PC-3 (cell line): Measurements from ENCODE around the gene GOLT1A. TPM values are rescaled to one million over a fixed set of nuclear protein-coding genes. Genes with fewer than 3 reads are reported as not detected.

Experiments
- ATAC-seq: fragments of 200-7000 bp; cut with Tn5 transposase; 2 replicates; pipeline ENCODE4 v1.9.1; 2020; ENCODE audit warnings: mild to moderate bottlenecking, moderate library complexity
- BruUV-seq: library from RNA; stranded (reverse); fragments of 400-500 nt; replicated peaks from 2 replicates; lab custom pipeline; 2021; lab: Mats Ljungman, UMichigan
- CTCF ChIA-PET: fragments of 300-600 bp; sonication (Branson Sonifier 250); formaldehyde crosslinking; loops from one replicate; lab custom pipeline; 2022; ENCODE audit warnings: antibody characterized with exemption; lab: Charles Lee
- POLR2A ChIA-PET: fragments of 300-600 bp; sonication (Branson Sonifier 250); formaldehyde crosslinking; loops from one replicate; lab custom pipeline; 2022; ENCODE audit warnings: antibody characterized with exemption; ENCODE audit not compliant: unreplicated experiment; lab: Charles Lee
- DNase-seq: peaks from one replicate; pipeline ENCODE4 v3.0.0-alpha.2; 2015
- H2AFZ ChIP-seq: fragments of 300-600 bp; sonication (generic); 2 replicates; pipeline ENCODE4 v1.6.0; 2016; ENCODE audit warnings: antibody characterized with exemption, low read length
- H3F3A ChIP-seq: fragments of 300-600 bp; sonication (generic); one replicate; pipeline ENCODE4 v1.6.0; 2017; ENCODE audit warnings: antibody characterized with exemption, low read length, control low read depth, mild to moderate bottlenecking; ENCODE audit not compliant: unreplicated experiment
- H3K27ac ChIP-seq: fragments of 300-600 bp; sonication (generic); 2 replicates; pipeline ENCODE4 v1.5.1; 2016; ENCODE audit warnings: mild to moderate bottlenecking, low read length
- H3K27me3 ChIP-seq: fragments of 300-600 bp; sonication (generic); 2 replicates; pipeline ENCODE4 v1.6.1; 2016; ENCODE audit warnings: low read length, mixed read lengths
- H3K36me3 ChIP-seq: fragments of 300-600 bp; sonication (generic); 2 replicates; pipeline ENCODE4 v1.6.1; 2016; ENCODE audit warnings: low read depth, mixed run types, low read length, mixed read lengths
- H3K4me1 ChIP-seq: fragments of 300-600 bp; sonication (generic); 2 replicates; pipeline ENCODE4 v1.5.1; 2016; ENCODE audit warnings: low read length; ENCODE audit not compliant: insufficient read depth
- H3K4me2 ChIP-seq: fragments of 300-600 bp; sonication (generic); 2 replicates; pipeline ENCODE4 v1.6.0; 2016; ENCODE audit warnings: low read length
- H3K4me3 ChIP-seq: fragments of 300-600 bp; sonication (generic); 2 replicates; pipeline ENCODE4 v1.5.1; 2016; ENCODE audit warnings: mild to moderate bottlenecking, low read length, mixed read lengths
- H3K79me2 ChIP-seq: fragments of 300-600 bp; sonication (generic); 2 replicates; pipeline ENCODE4 v1.6.1; 2017; ENCODE audit warnings: low read length, mixed read lengths
- H3K9ac ChIP-seq: fragments of 300-600 bp; sonication (generic); 2 replicates; pipeline ENCODE4 v1.6.0; 2016; ENCODE audit warnings: mild to moderate bottlenecking, low read length
- H3K9me2 ChIP-seq: fragments of 300-600 bp; sonication (generic); replicated peaks from 2 replicates; pipeline ENCODE4 v1.6.1; 2016; ENCODE audit warnings: mixed run types, low read length, mixed read lengths
- H3K9me3 ChIP-seq: fragments of 300-600 bp; sonication (generic); 2 replicates; pipeline ENCODE4 v1.6.1; 2016; ENCODE audit warnings: low read length, mixed read lengths
- H4K20me1 ChIP-seq: fragments of 300-600 bp; sonication (generic); 2 replicates; pipeline ENCODE4 v1.6.1; 2016; ENCODE audit warnings: low read length, mixed read lengths
- CTCF ChIP-seq: fragments of 300-600 bp; sonication (generic); conservative IDR thresholded peaks from 2 replicates; pipeline ENCODE4 v1.5.1; 2017; ENCODE audit warnings: antibody characterized with exemption, low read depth, mild to moderate bottlenecking, low read length
- EZH2 ChIP-seq: fragments of 300-600 bp; sonication (generic); IDR thresholded peaks from one replicate; pipeline ENCODE4 v1.6.1; 2017; ENCODE audit warnings: antibody characterized with exemption, mild to moderate bottlenecking, low read length; ENCODE audit not compliant: unreplicated experiment
- EZH2phosphoT487 ChIP-seq: fragments of 300-600 bp; sonication (generic); IDR thresholded peaks from 2 replicates; pipeline ENCODE4 v1.6.1; 2018; ENCODE audit warnings: mild to moderate bottlenecking, antibody characterized with exemption, low read length, borderline replicate concordance
- intact Hi-C: fragments of 100-400 bp; cut with micrococcal nuclease; formaldehyde crosslinking; loops from 2 replicates; pipeline ENCODE4 v1.9.0; 2023
- total RNA-seq: library from RNA; depleted of rRNA; stranded (reverse); fragments of >200 nt; gene quantifications from 2 replicates; pipeline ENCODE4 v1.2.3, GENCODE V29; 2014

The GOLT1A gene
- total RNA-seq, 1 experiment from 2014 or later: 13.3 TPM

- H3K9ac ChIP-seq: no peak overlapping the region
- H2AFZ ChIP-seq: peak overlapping the region; percentile 39
- peak overlapping the region; percentile 6 for H3K4me2 ChIP-seq
- TF ChIP-seq EZH2 (no peak), CTCF (no peak), EZH2phosphoT487 (no peak)
- no peaks in the 10 kb centered on the region for H3K27me3 ChIP-seq
- ChIA-PET CTCF (interaction anchor here (0.5 to 2.6 kb wide), 14 partner anchors 10 to 327 kb away, joined by 3 to 70 read pairs (median 6); partner anchors contain the start of genes ETNK2, GOLT1A and SNRPE), POLR2A (no interaction called here)
- no peaks in the 10 kb centered on the region for H4K20me1 ChIP-seq
- H3K4me1 ChIP-seq: peaks cover 16% of the 10 kb centered on the region
- H3K79me2 ChIP-seq: no peaks in the 10 kb centered on the region
- intact Hi-C loops: loop anchor here (1.0 kb wide), 5 partner anchors 36 to 301 kb away; partner anchors contain the start of gene SNRPE
- no peaks in the 10 kb centered on the region for H3K36me3 ChIP-seq
- BruUV-seq: no TSS peak
- no peaks in the 10 kb centered on the region for H3F3A ChIP-seq
- no peaks in the 10 kb centered on the region for H3K9me3 ChIP-seq
- H3K9me2 ChIP-seq: no peaks in the 10 kb centered on the region
- DNase-seq (peak; percentile 42), ATAC-seq (no peak)
- no peak overlapping the region for H3K27ac ChIP-seq
- no peak overlapping the region for H3K4me3 ChIP-seq
Observed at GRCh38 chr1:204161609-204162493, 51.9 kb downstream of the GOLT1A start.

GRCh38 chr1:204157962-204158361 is 55.8 kb downstream of the GOLT1A start:
- Histone ChIP-seq H3K9me3 (no peaks in the 10 kb centered on the region), H4K20me1 (no peaks in the 10 kb centered on the region), H3K4me2 (no peak overlapping the region), H3F3A (no peaks in the 10 kb centered on the region), H3K4me1 (peaks cover 16% of the 10 kb centered on the region), H3K4me3 (no peak overlapping the region), H3K36me3 (no peaks in the 10 kb centered on the region), H3K79me2 (no peaks in the 10 kb centered on the region), H3K9me2 (no peaks in the 10 kb centered on the region), H3K27me3 (no peaks in the 10 kb centered on the region), H2AFZ (no peak overlapping the region), H3K9ac (no peak overlapping the region), H3K27ac (no peak overlapping the region)
- ChIA-PET CTCF (interaction anchor here (0.5 kb wide), 1 partner anchor 53 kb away, joined by 7 read pairs; no protein-coding TSS in a partner anchor), POLR2A (no interaction called here)
- TF ChIP-seq EZH2phosphoT487: no peak
- no peak for TF ChIP-seq EZH2
- TF ChIP-seq CTCF: no peak
- DNase-seq: no peak
- intact Hi-C loops: no loop called here
- no TSS peak for BruUV-seq
- no peak for ATAC-seq

GRCh38 chr1:204155881-204156280 is 57.9 kb downstream of the GOLT1A start:
- ATAC-seq (no peak), DNase-seq (no peak)
- H2AFZ ChIP-seq: no peak overlapping the region
- ChIA-PET CTCF (no interaction called here), POLR2A (no interaction called here)
- no peaks in the 10 kb centered on the region for H3K36me3 ChIP-seq
- no peaks in the 10 kb centered on the region for H3F3A ChIP-seq
- H3K9me2 ChIP-seq: no peaks in the 10 kb centered on the region
- no peaks in the 10 kb centered on the region for H4K20me1 ChIP-seq
- intact Hi-C loops: no loop called here
- no peaks in the 10 kb centered on the region for H3K27me3 ChIP-seq
- H3K9ac ChIP-seq: no peak overlapping the region
- peaks cover 12% of the 10 kb centered on the region; the same call in 1 of the 2 replicates for H3K4me1 ChIP-seq
- no peak overlapping the region for H3K27ac ChIP-seq
- TF ChIP-seq CTCF (no peak), EZH2 (no peak), EZH2phosphoT487 (no peak)
- H3K79me2 ChIP-seq: no peaks in the 10 kb centered on the region
- H3K9me3 ChIP-seq: no peaks in the 10 kb centered on the region
- no peak overlapping the region for H3K4me2 ChIP-seq
- H3K4me3 ChIP-seq: no peak overlapping the region
- BruUV-seq: no TSS peak
